Activated CD4-positive, alpha-beta T cell treated with anti-CD3 and anti-CD28 coated beads, Interleukin-2, amount 10 ng/mL, durations not matched to agents 7 days and 5 days (primary cell): ENCODE results near the gene TYW1B. TPM values are rescaled to one million over a fixed set of nuclear protein-coding genes. Genes with fewer than 3 reads are reported as not detected.
"Not testable (repeated sequence)": the region's sequence is repeated elsewhere in the genome, so short reads cannot be mapped to it uniquely, and the experiment has no call there.

ENCODE experiments used
- CTCF ChIA-PET: fragments of 350-600 bp; sonication (Branson Sonifier 250); formaldehyde crosslinking; loops from one replicate; lab custom pipeline; 2021; ENCODE audit warnings: antibody characterized with exemption; lab: Charles Lee
- POLR2A ChIA-PET: fragments of 350-600 bp; sonication (Branson Sonifier 250); formaldehyde crosslinking; loops from one replicate; lab custom pipeline; 2021; ENCODE audit warnings: antibody characterized with exemption; lab: Charles Lee
- DNase-seq: peaks from one replicate; pipeline ENCODE4 v3.0.0-alpha.2; 2020
- H3K27ac Mint-ChIP-seq: one replicate; pipeline ENCODE4 v1.8.0; 2021; ENCODE audit warnings: mild to moderate bottlenecking, moderate library complexity, mixed read lengths
- H3K27me3 Mint-ChIP-seq: one replicate; pipeline ENCODE4 v1.8.0; 2021; ENCODE audit warnings: mixed read lengths
- H3K36me3 Mint-ChIP-seq: one replicate; pipeline ENCODE4 v1.8.0; 2021; ENCODE audit warnings: low read depth, mixed read lengths
- H3K4me1 Mint-ChIP-seq: one replicate; pipeline ENCODE4 v1.8.0; 2021; ENCODE audit warnings: mixed read lengths
- H3K4me3 Mint-ChIP-seq: one replicate; pipeline ENCODE4 v1.8.0; 2021; ENCODE audit warnings: mild to moderate bottlenecking, moderate library complexity, mixed read lengths
- H3K9me3 Mint-ChIP-seq: one replicate; pipeline ENCODE4 v1.8.0; 2021; ENCODE audit warnings: mixed read lengths
- total RNA-seq, 2 experiments: library from RNA; stranded (reverse); gene quantifications; one replicate each; pipeline ENCODE4 v1.2.3, GENCODE V29; 2021

Gene TYW1B
- total RNA-seq, 2 experiments from 2014 or later: 4.5 to 4.6 TPM

GRCh38 chr7:72580142-72580770, 247.7 kb downstream of the TYW1B start:
- DNase-seq, H3K27me3 Mint-ChIP-seq, CTCF ChIA-PET: not testable (repeated sequence)

GRCh38 chr7:72577107-72577506, 250.9 kb downstream of the TYW1B start:
- DNase-seq: no peak
- Mint-ChIP-seq H3K4me3 (no peak overlapping the region), H3K36me3 (peaks cover 7% of the 10 kb centered on the region), H3K4me1 (no peaks in the 10 kb centered on the region), H3K27me3 (no peaks in the 10 kb centered on the region), H3K9me3 (no peaks in the 10 kb centered on the region), H3K27ac (no peak overlapping the region)
- POLR2A ChIA-PET: no interaction called here
- CTCF ChIA-PET: no interaction called here

More at GRCh38 chr7:72580142-72580770, 247.7 kb downstream of the TYW1B start:
- H3K4me1 Mint-ChIP-seq, H3K27ac Mint-ChIP-seq, H3K4me3 Mint-ChIP-seq, H3K36me3 Mint-ChIP-seq, POLR2A ChIA-PET: not testable (repeated sequence)
- H3K9me3 Mint-ChIP-seq: peaks cover 10% of the 10 kb centered on the region

GRCh38 chr7:72561988-72562387, 266.0 kb downstream of the TYW1B start:
- peaks cover 17% of the 10 kb centered on the region for H3K9me3 Mint-ChIP-seq
- H3K27ac Mint-ChIP-seq, H3K4me1 Mint-ChIP-seq, CTCF ChIA-PET, DNase-seq, H3K27me3 Mint-ChIP-seq, POLR2A ChIA-PET, H3K4me3 Mint-ChIP-seq, H3K36me3 Mint-ChIP-seq: not testable (repeated sequence)

- H3K9me3 Mint-ChIP-seq: peaks cover 13% of the 10 kb centered on the region
- CTCF ChIA-PET, H3K4me3 Mint-ChIP-seq, POLR2A ChIA-PET, H3K27me3 Mint-ChIP-seq, H3K4me1 Mint-ChIP-seq, DNase-seq, H3K36me3 Mint-ChIP-seq, H3K27ac Mint-ChIP-seq: not testable (repeated sequence)
These were observed 268.5 kb downstream of the TYW1B start for GRCh38 chr7:72559546-72559945.

GRCh38 chr7:72556733-72557132, 271.3 kb downstream of the TYW1B start:
- H3K9me3 Mint-ChIP-seq: peaks cover 13% of the 10 kb centered on the region
- H3K36me3 Mint-ChIP-seq, POLR2A ChIA-PET, H3K27me3 Mint-ChIP-seq, DNase-seq, CTCF ChIA-PET, H3K4me3 Mint-ChIP-seq, H3K4me1 Mint-ChIP-seq, H3K27ac Mint-ChIP-seq: not testable (repeated sequence)

GRCh38 chr7:72555238-72555637, 272.8 kb downstream of the TYW1B start:
- POLR2A ChIA-PET, DNase-seq: not testable (repeated sequence)

GRCh38 chr7:72554401-72554800, 273.6 kb downstream of the TYW1B start:
- H3K27ac Mint-ChIP-seq, H3K27me3 Mint-ChIP-seq, H3K4me3 Mint-ChIP-seq, CTCF ChIA-PET, POLR2A ChIA-PET, H3K4me1 Mint-ChIP-seq, H3K36me3 Mint-ChIP-seq, H3K9me3 Mint-ChIP-seq, DNase-seq: not testable (repeated sequence)

More at GRCh38 chr7:72555238-72555637, 272.8 kb downstream of the TYW1B start:
- H3K4me1 Mint-ChIP-seq, CTCF ChIA-PET, H3K4me3 Mint-ChIP-seq, H3K9me3 Mint-ChIP-seq, H3K27ac Mint-ChIP-seq, H3K27me3 Mint-ChIP-seq, H3K36me3 Mint-ChIP-seq: not testable (repeated sequence)

GRCh38 chr7:72550454-72550853, 277.5 kb downstream of the TYW1B start:
- H3K9me3 Mint-ChIP-seq, H3K36me3 Mint-ChIP-seq, H3K4me1 Mint-ChIP-seq, CTCF ChIA-PET, H3K4me3 Mint-ChIP-seq, DNase-seq, H3K27ac Mint-ChIP-seq, POLR2A ChIA-PET, H3K27me3 Mint-ChIP-seq: not testable (repeated sequence)

GRCh38 chr7:72546586-72547237, 281.3 kb downstream of the TYW1B start:
- H3K4me3 Mint-ChIP-seq, POLR2A ChIA-PET: not testable (repeated sequence)
- CTCF ChIA-PET: interaction anchor here (1.1 kb wide), 1 partner anchor 239 kb away, joined by 6 read pairs; no protein-coding TSS in a partner anchor

GRCh38 chr7:72544531-72544930, 283.5 kb downstream of the TYW1B start:
- POLR2A ChIA-PET, H3K36me3 Mint-ChIP-seq, DNase-seq, H3K4me1 Mint-ChIP-seq, H3K4me3 Mint-ChIP-seq, H3K27me3 Mint-ChIP-seq, H3K9me3 Mint-ChIP-seq, CTCF ChIA-PET, H3K27ac Mint-ChIP-seq: not testable (repeated sequence)

More at GRCh38 chr7:72546586-72547237, 281.3 kb downstream of the TYW1B start:
- not testable (repeated sequence) for H3K27ac Mint-ChIP-seq, H3K27me3 Mint-ChIP-seq, H3K36me3 Mint-ChIP-seq, H3K4me1 Mint-ChIP-seq, DNase-seq, H3K9me3 Mint-ChIP-seq

- Mint-ChIP-seq H3K36me3 (no peaks in the 10 kb centered on the region), H3K27me3 (no peaks in the 10 kb centered on the region), H3K4me3 (no peak overlapping the region), H3K27ac (no peak overlapping the region), H3K4me1 (no peaks in the 10 kb centered on the region), H3K9me3 (no peaks in the 10 kb centered on the region)
- ChIA-PET POLR2A (no interaction called here), CTCF (no interaction called here)
- DNase-seq: no peak
These were observed 287.1 kb downstream of the TYW1B start for GRCh38 chr7:72540923-72541322.

GRCh38 chr7:72540106-72540611, 287.8 kb downstream of the TYW1B start:
- Mint-ChIP-seq H3K27ac (no peak overlapping the region), H3K36me3 (no peaks in the 10 kb centered on the region), H3K4me1 (no peaks in the 10 kb centered on the region), H3K27me3 (no peaks in the 10 kb centered on the region), H3K9me3 (no peaks in the 10 kb centered on the region), H3K4me3 (no peak overlapping the region)
- CTCF ChIA-PET: no interaction called here
- no peak for DNase-seq
- POLR2A ChIA-PET: no interaction called here

- Mint-ChIP-seq H3K27ac (no peak overlapping the region), H3K4me3 (no peak overlapping the region), H3K4me1 (no peaks in the 10 kb centered on the region), H3K9me3 (no peaks in the 10 kb centered on the region), H3K36me3 (no peaks in the 10 kb centered on the region), H3K27me3 (no peaks in the 10 kb centered on the region)
- no peak for DNase-seq
- POLR2A ChIA-PET: no interaction called here
- CTCF ChIA-PET: no interaction called here
These were observed 288.3 kb downstream of the TYW1B start for GRCh38 chr7:72539702-72540101.
